Measurements from ENCODE around the gene NAAA.

GRCh38 chr4:75908555-75908954 lies 32.3 kb downstream of the NAAA start:
- no peak for TF ChIP-seq POLR2AphosphoS5 (IDR thresholded peaks at IDR 0.05; ENCODE audit: low read depth, low read length)
- no peak for TF ChIP-seq REST (IDR thresholded peaks at IDR 0.05; ENCODE audit: insufficient read depth in 1 of 2, low read depth in 2 of 2, low read length in 2 of 2)
